ENCODE results near the gene XPO1.

The XPO1 gene

GRCh38 chr2:61431345-61431744 lies 106.8 kb downstream of the XPO1 start:
- DNase-seq (ENCODE audit: low read depth) = no peak

Measured in activated T-cell treated with anti-CD3 and anti-CD28 coated beads for 24 hours (primary cell).